Caki2 (cell line): ENCODE results near the gene CHST11. TPM values are rescaled to one million over a fixed set of nuclear protein-coding genes. Genes with fewer than 3 reads are reported as not detected.

Source experiments
- DNase-seq: peaks from one replicate; pipeline ENCODE4 v3.0.0-alpha.2; 2015; ENCODE audit warnings: low read depth
- in situ Hi-C: cut with HindIII; loops from 2 replicates; pipeline ENCODE4 v1.10.0; 2016; ENCODE audit warnings: low sequenced_read_pairs, low pct_unique_long_range_greater_than_20kb, mixed read lengths
- total RNA-seq: library from RNA; depleted of rRNA; stranded (reverse); fragments of >200 nt; shearing (Covaris generic); gene quantifications from 2 replicates; pipeline ENCODE4 v1.2.3, GENCODE V29; 2014; ENCODE audit warnings: low replicate concordance

CHST11 gene
- total RNA-seq, 1 experiment from 2014 or later: 51.3 TPM

- in situ Hi-C loops: no loop called here
- no peak for DNase-seq
Observed at GRCh38 chr12:104751594-104751993, 294.8 kb downstream of the CHST11 start.

DNA sequence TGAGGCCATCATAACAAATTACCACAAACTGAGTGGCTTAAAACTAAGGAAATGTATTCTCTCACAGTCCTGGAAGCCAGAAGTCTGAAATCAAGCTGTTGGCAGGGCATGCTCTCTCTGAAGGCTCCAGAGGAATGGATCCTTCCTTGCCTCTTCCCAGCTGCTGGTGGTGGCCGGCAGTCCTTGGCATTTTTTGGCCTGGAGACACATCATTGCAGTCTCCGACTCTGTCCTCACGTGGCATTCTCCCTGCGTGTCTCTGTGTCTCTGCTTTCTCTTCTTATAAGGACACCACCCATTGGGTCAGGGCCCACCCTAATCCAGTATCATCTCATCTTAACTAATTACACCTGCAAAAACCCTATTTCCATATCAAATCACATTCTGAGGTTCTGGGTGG lies 295.3 kb downstream of the CHST11 start:
- no peak for DNase-seq
- in situ Hi-C loops: no loop called here

GRCh38 chr12:104752881-104753280 lies 296.1 kb downstream of the CHST11 start:
- in situ Hi-C loops: no loop called here
- no peak for DNase-seq

GRCh38 chr12:104756901-104757300 lies 300.2 kb downstream of the CHST11 start:
- in situ Hi-C loops: no loop called here
- no peak for DNase-seq

GRCh38 chr12:104758771-104759170 lies 302.0 kb downstream of the CHST11 start:
- in situ Hi-C loops: no loop called here
- DNase-seq: no peak

DNA sequence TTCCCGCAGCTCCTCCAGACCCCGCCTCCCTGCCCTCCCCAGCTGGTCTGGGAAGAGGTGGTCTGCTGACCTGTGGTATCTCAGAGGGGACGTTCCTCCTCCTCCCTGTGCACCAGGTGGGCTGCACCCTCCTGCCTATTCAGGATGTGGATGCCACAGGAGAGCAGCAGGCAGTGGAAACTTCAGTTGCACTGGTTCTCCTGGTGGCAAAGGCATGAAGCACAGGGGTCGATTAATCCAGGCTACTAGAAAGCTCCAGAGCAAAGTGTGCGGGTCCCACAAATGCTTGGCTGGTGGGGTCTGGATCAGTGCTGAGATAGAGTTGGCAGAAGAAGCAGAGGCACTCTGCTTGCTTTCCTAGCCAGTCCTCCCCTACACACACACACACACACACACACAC lies 304.3 kb downstream of the CHST11 start:
- in situ Hi-C loops: no loop called here
- no peak for DNase-seq

DNA sequence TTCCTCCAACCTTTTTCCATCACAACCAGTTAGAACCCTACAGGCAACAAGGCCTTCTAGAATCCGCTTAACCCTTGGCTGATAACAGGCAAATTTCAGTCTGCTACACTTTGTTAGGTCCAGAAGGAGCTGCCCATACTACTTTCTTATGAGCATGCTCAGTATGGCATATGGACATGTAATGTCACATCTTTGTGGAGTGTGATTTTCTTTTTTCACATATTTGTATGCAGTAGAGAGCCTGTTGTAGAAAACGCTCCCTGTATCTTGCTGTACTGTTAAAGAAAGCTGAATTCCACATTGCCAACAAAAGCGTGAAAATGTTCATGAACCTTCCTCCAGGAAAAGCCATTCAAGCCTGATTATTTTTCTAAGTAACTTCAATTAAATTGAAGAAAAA lies 304.9 kb downstream of the CHST11 start:
- in situ Hi-C loops: no loop called here

GRCh38 chr12:104763168-104763805 lies 306.5 kb downstream of the CHST11 start:
- no peak for DNase-seq
- in situ Hi-C loops: no loop called here

More for the DNA sequence above, 304.9 kb downstream of the CHST11 start:
- DNase-seq: no peak

GRCh38 chr12:104764225-104765091 lies 307.7 kb downstream of the CHST11 start:
- no peak for DNase-seq
- in situ Hi-C loops: no loop called here

GRCh38 chr12:104767261-104767660 lies 310.5 kb downstream of the CHST11 start:
- DNase-seq: no peak
- in situ Hi-C loops: no loop called here

- no peak for DNase-seq
- in situ Hi-C loops: no loop called here
Observed at GRCh38 chr12:104768033-104768432, 311.3 kb downstream of the CHST11 start.

GRCh38 chr12:104769144-104769561 lies 312.4 kb downstream of the CHST11 start:
- in situ Hi-C loops: no loop called here

GRCh38 chr12:104772336-104772735 lies 315.6 kb downstream of the CHST11 start:
- no peak for DNase-seq
- in situ Hi-C loops: no loop called here

More at GRCh38 chr12:104769144-104769561, 312.4 kb downstream of the CHST11 start:
- no peak for DNase-seq

DNA sequence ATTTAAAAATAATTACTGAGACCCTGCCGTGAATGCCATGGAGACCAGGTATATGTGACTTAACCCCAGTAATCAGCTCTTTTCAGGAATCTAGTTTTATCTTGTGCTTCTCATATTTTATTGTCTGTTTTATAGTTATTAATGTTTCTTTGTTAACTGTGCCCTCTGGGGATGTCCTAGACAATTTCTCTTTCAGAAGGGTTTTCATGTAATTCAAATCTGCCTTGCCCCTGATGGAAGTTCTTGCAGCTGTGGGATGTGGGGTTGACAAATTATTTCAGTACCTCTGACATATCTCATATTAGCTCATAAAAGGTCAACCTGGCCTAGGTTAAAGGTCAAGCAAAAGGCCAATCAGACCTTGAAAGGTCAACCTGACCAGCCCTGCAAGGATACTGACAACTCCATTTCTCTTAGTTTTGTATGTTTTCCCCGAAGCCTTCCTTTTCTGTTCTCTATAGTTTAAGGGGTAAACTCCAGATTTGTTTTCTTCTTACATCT lies 319.0 kb downstream of the CHST11 start:
- in situ Hi-C loops: no loop called here

GRCh38 chr12:104779134-104779533 lies 322.4 kb downstream of the CHST11 start:
- in situ Hi-C loops: no loop called here
- DNase-seq: no peak

More for the DNA sequence above, 319.0 kb downstream of the CHST11 start:
- DNase-seq: no peak

GRCh38 chr12:104782296-104782695 lies 325.5 kb downstream of the CHST11 start:
- in situ Hi-C loops: no loop called here

GRCh38 chr12:104784592-104784991 lies 327.8 kb downstream of the CHST11 start:
- no peak for DNase-seq
- in situ Hi-C loops: no loop called here

More at GRCh38 chr12:104782296-104782695, 325.5 kb downstream of the CHST11 start:
- no peak for DNase-seq

GRCh38 chr12:104785886-104786285 lies 329.1 kb downstream of the CHST11 start:
- in situ Hi-C loops: no loop called here
- DNase-seq: no peak

GRCh38 chr12:104786352-104786751 lies 329.6 kb downstream of the CHST11 start:
- DNase-seq: no peak
- in situ Hi-C loops: no loop called here
